Stimulated activated CD4-positive, alpha-beta T cell treated with anti-CD3 and anti-CD28 coated beads, Interleukin-15, amount 100 ng/mL, for 48 hours (primary cell): ENCODE measurements around the gene TBXA2R.

Experiments used
- DNase-seq, 2 donors: peaks; one replicate each; pipeline ENCODE4 v3.0.0-alpha.2; 2020; ENCODE audit warnings: low read depth in 2 of 2

The TBXA2R gene

DNA sequence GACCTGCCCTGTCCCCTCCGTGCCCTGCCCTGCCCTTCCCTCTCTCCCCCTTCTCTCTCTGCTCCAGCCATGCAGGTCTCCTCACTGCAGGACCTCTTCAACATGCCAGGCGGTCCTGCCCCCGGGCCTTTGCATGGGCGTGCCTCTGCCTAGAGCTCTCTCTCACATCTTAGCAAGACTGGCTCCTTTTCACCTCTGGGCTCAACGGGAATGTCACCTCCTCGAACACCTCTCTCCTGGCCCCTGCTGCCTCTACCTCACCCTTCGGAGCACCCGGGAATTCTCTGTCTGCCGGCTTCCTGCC, 54.9 kb downstream of the TBXA2R start:
- DNase-seq, result no peak

DNA sequence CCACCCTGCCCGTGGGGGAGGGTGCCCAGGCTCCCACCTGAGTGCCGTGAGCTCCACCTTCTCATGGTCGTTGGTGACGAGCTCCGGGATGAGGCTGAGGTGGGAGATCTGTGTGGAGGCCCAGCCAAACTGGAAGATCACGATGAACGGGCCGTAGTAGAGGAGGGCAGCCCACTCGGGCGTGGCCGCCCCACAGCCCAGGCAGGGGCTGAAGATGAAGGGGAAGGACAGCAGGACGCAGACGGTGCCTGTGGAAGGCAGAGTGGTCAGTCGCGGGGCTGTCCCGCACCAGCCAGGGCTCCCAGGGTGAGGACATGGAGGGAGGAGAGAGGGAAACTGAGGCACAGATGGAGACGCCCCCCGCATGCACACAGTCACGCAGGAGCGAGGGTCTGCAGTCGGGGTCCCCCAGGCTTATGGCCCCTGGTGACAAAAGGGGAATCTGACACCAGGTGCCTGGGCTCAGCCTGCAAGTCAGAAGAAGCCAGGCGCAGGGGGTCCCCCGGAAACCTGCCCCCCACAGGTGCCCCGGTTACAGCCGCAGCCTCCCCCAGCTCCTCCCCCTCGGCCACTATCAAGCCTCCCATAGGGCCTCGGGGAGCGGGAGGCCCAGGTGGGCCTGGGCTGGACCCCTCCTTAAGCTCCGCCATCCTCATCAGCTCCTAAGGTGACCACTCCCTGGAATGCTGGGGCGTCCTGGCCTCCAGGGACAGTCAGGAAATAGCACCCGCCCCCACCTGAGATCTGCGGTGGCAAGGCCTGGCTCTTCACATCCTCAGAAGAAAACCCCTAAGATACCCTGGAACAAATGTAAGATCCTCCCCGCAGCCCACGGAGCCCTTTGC, 55.5 kb downstream of the TBXA2R start:
- no peak for DNase-seq

DNA sequence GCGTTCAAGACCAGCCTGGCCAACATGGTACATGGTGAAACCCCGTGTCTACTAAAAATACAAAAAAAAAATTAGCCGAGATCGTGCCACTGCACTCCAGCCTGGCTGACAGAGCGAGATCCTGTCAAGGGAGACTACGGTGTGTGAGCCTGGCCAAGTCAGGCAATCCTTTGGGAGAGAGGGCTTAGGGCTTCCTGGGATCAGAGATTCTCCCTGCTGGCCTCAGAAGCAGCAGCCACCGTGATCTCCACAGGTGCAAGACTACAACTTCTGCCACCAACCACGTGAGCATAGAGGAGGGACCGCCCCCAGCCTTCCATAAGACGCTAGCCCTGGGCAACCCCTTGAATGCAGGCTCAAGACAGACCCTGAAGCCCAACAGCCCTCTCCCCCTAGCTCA, 56.9 kb downstream of the TBXA2R start:
- DNase-seq, result no peak

DNA sequence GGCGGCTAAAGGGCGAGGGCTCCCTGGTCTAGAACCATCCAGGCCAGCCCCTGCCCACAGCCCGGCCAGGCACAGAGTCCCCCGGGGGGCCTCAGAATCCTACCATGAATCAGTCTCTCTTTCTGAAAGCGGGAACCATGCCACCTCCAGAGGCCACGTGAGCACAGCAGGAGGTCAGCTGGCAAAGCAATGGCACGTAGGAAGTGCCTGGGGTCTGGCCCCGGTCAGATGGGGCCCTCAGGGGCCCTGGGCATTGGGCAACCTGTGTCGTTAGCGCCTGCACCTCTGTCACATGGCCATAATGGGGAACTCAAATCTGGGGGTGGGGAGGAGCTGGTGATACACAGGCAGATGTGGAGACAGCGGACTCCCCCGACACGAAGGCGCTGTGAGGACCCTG, 58.1 kb downstream of the TBXA2R start:
- DNase-seq, result no peak

DNA sequence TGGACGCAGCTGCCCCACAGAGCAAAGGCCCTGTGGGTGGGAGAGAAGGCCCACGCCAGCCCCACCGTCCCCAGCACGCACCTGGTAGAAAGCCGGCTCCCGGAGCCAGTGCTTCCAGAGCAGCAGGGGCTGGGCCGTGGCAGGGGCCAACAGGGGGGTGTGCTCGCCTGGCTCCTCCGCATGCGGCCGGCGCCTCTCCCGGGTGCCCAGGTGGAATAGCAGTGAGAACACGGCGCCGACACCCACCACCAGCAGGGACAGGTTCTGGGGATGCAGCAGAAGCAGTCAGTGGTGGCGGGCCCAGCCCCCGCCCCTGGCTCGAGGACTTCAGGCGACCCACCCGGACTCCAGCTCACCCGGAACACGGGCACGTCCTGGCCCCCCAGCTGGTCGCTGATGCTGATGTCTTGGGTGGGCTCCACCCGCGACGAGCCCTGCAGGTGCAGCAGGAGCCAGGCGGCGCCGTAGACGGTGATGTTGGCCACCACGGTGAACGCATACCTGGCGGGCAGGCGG, 58.9 kb downstream of the TBXA2R start:
- no peak for DNase-seq

GRCh38 chr19:3547301-3547731, 59.4 kb downstream of the TBXA2R start:
- no peak for DNase-seq

DNA sequence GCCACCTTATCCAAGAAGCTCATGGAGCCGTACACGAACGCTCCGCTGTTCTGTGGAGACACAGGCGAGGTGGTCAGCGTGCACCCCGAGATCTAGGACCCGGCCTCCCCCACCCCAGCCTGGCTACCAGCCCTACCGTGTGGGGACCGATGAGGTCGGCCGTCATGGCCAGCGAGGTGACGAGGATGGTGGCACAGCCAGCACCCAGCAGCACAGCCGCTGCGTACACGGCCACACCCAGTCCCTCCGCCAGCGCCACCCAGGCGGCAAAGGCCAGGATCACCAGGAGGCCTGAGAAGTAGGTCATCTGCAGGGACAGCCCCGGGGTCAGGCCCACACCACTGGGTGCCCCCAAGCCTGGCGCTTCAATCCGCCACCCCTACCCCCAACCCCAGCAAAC, 60.6 kb downstream of the TBXA2R start:
- DNase-seq, result no peak

DNA sequence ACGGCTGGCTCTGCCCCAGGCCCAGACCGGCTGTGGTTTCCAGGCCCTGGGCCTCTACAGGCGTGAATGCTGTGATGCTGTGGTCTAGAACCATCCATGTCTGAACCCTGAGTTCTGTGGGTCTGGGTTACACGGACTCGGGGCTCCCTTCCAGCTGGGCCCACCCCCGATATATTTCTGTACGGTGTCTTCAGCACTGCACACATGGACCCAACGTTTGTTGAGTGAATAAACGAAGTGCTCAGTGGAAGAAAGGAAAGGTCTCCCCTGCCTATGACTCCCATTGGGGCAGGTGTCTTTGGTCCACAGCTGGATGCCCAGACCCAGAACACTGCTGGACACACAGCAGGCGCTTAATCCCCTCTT, 61.0 kb downstream of the TBXA2R start:
- DNase-seq, result no peak

DNA sequence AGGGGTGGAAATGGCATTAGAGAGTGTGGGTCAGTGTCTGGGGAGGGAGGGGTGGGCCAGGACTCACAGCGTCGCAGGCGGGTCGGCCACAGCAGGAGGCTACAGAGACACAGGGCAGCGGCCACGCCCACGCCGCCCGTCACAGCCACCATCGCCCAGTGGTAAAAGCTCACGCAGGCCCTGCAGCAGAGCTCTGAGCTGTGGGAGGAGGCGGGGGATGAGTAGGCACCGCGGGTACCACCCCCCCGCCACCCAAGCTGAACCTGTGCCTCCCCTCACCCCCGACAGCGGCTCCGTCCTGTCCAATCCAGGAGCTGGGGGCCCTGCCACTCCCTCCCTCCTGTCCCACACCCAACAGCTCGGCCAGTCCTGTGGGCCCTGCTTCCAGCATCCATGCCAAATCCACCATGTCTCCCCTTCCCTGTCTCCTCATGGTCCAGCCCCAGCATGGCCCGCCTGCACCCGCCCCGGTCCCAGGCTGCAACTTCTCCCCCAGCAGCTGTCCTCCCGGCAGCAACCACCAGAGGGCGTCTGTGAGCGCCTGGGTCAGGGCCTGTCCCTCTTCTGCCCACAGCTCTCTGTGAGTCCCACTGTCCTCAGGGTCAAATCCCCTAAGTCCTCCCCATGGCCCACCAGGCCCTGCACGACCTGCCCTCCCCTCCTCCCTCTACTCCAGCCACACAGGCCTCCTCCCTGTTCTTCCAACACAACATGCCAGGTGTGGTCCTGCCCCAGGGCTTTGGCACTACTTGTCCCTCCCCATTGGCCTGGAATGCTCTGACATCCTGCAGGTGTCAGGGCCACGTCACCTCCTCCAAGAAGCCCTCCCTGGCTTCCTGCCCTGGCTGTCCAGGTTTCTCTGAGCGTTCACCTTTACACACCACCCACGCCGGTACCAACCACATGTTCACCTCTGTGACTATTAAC, 61.7 kb downstream of the TBXA2R start:
- DNase-seq, result peak; percentile 53 to 77
